Stimulated activated CD8-positive, alpha-beta memory T cell treated with anti-CD3 and anti-CD28 coated beads, Interleukin-7, amount 100 ng/mL, for 24 hours (primary cell): Measurements from ENCODE around the gene C12orf57.

Experiments
- DNase-seq: peaks from one replicate; pipeline ENCODE4 v3.0.0-alpha.2; 2020; ENCODE audit warnings: low read depth

C12orf57 gene

DNA sequence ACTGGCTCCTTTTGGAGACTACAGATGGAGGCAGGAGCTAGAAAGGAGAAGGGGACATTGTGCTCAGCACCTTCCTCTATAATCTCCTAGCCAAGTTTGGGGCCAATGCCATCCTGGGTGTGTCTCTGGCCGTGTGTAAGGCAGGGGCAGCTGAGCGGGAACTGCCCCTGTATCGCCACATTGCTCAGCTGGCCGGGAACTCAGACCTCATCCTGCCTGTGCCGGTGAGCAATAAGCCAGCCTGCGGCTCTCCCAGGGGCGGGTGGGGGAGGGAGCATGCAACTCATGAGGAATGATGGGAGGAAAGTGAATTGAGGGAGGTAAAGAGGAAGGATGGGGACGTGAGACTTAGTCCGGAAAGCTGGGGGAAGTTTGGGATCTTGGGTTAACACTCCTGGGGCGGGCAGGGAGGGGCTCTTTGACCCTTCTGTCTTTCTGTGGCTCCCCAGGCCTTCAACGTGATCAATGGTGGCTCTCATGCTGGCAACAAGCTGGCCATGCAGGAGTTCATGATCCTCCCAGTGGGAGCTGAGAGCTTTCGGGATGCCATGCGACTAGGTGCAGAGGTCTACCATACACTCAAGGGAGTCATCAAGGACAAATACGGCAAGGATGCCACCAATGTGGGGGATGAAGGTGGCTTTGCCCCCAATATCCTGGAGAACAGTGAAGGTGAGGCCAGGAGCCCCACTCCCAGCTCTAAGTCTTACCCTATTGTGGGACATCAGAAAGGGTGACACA, 26.2 kb upstream of the C12orf57 start:
- no peak for DNase-seq

DNA sequence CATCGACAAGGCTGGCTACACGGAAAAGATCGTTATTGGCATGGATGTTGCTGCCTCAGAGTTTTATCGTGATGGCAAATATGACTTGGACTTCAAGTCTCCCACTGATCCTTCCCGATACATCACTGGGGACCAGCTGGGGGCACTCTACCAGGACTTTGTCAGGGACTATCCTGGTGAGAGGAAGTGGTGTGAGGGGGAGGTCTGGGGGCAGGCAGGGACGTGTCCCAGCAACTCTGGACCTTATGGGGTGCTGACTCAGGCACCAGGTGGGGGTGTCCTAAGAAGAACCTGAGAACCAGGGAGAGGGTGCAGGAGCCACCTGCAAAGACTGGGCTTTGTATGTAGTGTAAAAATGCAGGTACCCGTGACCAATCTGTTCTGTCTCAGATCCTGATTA, 24.2 kb upstream of the C12orf57 start:
- no peak for DNase-seq

DNA sequence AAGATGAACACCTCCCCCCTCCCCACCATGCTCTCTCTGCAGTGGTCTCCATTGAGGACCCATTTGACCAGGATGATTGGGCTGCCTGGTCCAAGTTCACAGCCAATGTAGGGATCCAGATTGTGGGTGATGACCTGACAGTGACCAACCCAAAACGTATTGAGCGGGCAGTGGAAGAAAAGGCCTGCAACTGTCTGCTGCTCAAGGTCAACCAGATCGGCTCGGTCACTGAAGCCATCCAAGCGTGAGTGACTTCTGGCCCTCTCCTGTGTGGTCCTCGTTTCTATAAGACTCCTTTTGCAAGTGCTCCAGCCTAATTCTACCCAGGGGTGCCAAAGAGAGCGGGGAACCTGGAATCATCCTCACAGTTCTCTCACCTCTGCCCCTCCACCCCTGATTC, 22.3 kb upstream of the C12orf57 start:
- no peak for DNase-seq

DNA sequence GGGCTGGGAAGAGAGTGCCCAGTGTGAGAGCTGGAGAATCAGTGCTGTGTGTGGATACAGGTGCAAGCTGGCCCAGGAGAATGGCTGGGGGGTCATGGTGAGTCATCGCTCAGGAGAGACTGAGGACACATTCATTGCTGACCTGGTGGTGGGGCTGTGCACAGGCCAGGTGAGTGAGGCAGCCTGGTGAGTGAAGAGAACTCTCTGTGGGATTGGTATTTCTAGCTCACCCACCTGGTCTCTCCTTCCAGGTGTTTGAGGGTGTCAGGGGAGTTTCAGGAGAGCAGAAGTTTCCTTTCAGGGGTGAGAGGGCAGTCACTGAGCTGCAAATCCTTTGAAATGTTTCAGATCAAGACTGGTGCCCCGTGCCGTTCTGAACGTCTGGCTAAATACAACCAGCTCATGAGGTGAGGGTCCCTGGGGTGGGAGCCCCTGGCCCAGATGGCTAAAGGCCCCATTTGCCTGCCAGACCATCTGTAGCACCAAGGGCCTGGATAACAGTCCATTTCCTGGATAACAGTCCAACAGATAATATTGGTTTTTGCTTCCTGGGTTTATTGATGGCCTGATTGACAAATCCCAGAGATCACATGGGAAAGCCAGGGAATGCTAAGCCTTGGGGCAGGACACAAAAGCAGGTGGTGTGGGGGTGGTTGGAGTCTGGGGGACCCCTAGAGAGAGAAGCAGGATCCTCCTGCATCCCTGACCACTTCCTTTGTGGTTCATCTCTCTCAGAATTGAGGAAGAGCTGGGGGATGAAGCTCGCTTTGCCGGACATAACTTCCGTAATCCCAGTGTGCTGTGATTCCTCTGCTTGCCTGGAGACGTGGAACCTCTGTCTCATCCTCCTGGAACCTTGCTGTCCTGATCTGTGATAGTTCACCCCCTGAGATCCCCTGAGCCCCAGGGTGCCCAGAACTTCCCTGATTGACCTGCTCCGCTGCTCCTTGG, 21.6 kb upstream of the C12orf57 start:
- no peak for DNase-seq

DNA sequence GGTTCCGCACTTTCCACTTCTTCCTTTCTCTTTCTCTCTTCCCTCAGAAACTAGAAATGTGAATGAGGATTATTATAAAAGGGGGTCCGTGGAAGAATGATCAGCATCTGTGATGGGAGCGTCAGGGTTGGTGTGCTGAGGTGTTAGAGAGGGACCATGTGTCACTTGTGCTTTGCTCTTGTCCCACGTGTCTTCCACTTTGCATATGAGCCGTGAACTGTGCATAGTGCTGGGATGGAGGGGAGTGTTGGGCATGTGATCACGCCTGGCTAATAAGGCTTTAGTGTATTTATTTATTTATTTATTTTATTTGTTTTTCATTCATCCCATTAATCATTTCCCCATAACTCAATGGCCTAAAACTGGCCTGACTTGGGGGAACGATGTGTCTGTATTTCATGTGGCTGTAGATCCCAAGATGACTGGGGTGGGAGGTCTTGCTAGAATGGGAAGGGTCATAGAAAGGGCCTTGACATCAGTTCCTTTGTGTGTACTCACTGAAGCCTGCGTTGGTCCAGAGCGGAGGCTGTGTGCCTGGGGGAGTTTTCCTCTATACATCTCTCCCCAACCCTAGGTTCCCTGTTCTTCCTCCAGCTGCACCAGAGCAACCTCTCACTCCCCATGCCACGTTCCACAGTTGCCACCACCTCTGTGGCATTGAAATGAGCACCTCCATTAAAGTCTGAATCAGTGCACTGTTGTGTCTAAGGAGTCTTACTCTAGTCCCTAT, 20.7 kb upstream of the C12orf57 start:
- no peak for DNase-seq

DNA sequence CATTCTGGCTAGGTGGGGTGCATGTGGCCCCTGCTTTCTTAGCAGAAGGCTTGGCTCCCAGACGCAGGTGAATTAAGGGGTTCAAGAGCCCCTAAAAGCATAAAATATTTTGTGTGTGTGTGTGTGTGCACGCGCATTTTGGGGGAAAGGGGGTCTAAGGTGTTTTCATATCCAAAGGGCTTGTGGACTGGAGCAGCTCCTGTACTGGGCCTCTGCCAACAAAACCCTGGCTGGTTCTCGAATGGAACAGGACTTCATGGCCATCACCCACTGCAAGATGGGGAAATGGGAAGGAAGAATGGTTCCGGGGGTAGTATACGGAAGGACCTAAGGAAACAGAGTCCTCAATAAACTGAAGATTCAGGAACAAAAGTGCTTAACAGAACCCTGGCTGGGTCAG, 20.0 kb upstream of the C12orf57 start:
- DNase-seq, result no peak

DNA sequence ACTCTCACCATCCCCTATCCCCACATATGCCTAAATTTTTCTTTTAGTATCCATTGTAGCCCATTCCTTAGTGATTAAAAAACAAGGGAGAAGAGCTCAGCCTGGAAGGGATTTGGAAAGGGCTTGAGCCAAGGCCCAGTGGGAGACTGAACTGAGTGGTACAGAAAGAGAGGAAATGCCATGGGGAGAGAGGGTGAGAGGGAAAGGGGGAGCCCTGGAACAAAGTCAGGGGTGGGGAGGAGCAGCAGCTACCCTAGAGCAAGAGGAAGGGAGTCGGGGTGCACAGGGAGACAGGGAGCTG, 18.6 kb upstream of the C12orf57 start:
- no peak for DNase-seq

DNA sequence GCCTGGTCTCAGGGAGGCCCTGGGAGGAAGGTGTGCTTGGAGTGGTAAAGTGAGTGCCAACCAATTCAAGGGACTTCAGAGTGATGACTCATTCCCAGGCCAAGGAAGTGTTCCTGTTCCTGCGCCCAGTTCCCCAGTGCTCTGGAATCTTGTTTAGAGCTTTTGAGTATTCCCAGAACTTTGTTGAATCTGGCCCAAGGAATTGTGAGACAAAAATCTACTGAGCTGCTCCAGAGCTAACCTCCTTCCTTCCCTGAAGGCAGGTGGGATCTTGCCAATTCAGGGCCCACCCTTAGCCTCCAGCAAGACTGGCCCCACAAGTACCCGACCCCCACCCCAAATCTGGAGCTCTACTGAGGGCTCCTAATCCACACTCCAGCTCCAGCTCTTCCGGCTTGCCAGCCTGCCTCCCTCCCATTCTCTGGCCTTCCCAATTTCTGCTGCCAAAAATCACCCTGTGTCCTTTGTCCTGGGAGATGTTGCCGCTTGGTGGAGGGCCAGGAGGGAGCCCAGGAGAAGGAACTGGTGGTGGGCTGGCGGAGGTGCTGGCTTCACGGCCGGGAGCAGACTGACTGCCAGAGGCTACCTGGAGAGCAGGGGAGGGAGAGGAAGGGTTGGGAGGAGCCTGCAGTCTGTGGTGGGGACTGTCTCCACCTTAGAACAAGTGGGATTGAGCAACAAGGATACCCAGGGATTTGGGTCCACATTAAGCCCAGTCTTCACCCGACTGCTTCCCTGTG, 18.1 kb upstream of the C12orf57 start:
- no peak for DNase-seq

DNA sequence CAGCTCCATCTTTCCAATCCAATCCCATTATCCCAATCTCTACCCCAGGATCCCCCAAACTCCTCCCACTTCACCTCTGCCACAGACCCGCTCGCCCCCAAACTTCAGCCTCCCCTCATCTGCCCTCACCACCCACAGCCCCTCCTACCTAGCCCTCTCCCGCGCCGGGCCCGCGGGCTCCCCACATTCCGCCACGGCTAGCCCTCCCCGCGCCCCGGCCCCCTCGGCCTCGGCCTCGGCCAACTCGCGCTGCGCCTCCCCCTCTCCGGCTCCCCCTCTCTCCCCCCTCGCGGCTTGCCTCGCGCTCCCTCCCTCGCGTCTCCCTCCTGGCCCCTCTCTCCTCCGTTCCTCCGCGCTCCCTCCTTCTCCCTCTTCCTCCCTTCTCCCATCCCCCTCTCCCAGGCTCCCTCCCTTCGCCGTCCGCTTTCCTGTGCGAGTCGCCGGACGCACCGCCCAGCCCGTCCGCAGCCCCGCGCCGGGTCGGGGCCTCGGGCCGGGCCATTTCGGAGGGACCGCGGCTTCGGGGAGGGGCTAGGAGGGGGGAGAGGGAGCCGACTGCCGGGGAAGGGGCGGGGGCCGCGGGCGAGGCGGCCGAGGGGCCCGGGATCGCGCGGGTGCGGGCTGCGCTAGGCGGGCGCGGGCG, 16.3 kb upstream of the C12orf57 start, which contains the start of gene ATN1:
ATN1 (plus strand) TSS at position 581 of the 643 bp plus-strand sequence. CDS start 6,043 bp downstream, outside the sequence.
- DNase-seq, result no peak

DNA sequence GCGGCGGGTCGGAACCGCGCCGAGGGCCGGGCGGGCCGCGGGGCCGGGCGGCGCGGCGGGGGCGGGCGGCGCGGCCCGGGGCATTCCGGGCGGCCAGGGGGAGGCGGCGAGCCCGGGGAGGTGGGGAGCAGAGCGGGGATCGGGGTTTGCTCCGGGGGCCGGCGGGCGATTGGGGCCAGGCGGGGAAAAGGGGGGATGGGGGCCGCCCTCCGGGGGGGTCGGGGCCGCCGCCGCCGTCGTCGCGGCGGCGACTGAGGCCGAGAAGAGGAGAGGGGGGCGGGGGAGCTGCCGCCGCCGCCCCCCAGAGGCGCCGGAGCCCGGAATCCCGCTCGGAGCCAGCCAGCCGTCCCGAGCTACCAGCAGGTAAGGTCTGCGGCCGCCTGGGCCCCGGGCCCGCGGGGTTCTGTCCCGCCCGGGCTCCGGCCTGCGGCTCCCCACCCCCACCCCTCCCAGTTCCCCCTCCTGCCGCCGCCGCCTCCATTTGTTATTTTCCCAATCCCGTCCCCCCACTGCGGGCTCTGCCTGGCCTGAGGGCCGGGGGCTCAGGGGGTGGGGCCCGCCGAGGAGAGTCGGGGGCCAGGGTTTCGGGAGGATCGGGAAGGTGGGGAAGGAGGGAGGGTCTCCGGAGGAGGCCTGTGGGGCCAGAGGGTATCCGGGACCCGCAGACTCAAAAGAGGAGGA, 15.7 kb upstream of the C12orf57 start:
- no peak for DNase-seq

DNA sequence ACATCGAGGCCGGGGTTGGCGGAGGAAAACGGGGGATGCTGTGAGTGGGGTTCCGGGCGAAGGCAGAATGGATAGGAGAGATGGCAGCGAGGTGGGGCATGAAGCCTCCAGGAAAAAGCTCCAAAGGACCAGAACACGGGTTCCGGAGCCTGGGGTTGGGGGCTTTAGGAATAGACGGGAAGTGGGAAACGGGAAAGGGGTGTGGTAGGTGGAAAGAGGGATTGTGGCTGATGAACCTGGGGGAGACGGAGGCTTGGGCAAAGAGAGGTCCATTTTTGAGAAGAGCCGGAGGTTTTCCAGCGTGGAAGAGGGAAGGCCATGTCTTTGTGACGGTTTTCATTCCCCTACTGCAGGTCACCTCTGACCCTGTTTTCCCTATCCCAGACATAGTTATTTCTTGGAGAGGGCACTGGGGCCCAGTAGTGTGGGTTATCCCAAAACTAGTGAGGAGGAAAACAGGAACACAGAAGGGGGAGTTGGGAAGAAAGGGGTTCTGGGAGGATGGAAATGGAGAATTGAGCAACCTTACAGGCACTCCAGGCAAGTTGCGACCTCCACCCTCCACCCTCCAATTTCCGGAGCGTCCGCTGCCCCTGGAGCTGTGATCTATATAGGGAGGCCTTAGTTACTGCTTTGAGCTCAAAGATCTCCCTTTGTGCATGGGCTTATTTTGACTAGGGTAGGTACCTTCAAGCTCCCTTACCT, 15.0 kb upstream of the C12orf57 start:
- no peak for DNase-seq

DNA sequence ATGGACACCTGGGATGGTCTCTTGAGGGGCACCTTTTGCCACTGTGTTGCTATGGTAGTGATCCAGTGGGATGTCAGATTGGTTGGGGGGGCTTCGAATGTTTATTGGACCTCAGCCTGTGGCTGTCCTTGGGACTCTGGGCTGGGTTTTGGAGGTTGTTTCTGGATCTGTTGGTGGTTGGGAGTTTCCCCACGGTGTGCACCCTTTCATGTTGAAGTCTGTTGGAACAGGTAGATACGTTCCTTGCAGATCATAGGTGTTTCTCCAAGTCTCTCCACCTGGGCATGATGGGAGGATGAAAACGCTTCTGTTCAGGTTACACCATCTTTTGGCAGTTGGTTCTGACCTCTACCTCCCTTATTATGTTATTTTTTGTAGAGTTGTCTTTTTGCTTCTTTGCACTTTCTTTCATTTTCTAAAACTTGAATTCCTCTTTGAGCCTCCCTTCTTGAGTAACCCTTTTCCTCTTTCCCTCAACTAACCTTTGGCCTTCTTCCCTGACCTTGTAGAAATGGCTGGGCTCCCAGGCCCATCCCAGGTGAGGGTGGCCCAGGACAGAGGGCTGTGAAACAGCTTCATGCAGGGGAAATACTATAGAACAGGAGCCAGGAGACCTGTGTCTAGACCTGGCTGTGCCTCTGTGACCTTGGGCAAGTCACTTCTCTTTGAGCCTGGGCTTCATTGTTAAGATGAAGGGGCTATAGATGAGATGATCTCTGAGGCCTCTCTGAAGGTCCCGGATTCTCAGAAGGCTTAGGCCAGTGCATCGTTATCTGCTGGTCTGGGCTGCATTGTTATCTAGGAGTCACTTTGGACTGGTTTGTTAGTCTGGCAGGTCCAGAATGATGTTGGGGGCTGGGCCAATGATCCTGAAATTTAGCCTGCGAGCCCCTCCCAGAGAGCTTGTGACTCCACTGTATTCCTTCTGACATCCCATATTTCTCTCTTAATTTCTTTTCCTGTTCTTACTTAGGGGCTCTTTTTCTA, 14.1 kb upstream of the C12orf57 start:
- no peak for DNase-seq

DNA sequence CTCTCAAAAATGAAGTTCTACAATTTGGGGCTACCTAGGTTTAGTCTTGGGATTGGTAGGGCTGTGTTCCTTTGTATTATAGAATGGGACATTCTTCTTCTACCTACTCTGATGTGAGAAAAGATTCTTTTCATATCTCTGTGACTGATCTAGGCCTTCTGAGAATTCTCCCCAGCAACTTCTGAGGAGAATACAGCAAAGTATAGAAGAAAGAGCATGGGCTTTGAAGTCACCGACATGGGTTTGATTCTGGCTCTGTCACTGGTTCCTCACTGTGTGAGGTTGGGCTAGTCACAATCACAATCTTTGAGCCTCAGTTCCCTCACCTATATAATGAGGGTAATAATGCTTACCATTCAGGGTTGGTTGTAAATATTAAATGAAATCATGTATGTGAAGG, 11.1 kb upstream of the C12orf57 start:
- no peak for DNase-seq

DNA sequence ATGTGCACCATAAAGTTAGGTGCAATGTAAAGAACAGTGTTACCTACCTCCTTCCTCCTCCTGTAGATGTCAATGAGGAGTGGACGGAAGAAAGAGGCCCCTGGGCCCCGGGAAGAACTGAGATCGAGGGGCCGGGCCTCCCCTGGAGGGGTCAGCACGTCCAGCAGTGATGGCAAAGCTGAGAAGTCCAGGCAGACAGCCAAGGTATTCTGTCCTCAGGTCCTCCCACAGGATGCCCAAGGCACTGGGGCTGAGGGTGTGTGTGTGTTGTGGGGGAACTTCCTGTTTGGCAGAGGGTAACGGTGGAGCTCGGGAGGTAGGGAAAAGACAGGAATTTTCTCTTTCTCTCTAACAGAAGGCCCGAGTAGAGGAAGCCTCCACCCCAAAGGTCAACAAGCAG, 9.7 kb upstream of the C12orf57 start:
- DNase-seq, result no peak

DNA sequence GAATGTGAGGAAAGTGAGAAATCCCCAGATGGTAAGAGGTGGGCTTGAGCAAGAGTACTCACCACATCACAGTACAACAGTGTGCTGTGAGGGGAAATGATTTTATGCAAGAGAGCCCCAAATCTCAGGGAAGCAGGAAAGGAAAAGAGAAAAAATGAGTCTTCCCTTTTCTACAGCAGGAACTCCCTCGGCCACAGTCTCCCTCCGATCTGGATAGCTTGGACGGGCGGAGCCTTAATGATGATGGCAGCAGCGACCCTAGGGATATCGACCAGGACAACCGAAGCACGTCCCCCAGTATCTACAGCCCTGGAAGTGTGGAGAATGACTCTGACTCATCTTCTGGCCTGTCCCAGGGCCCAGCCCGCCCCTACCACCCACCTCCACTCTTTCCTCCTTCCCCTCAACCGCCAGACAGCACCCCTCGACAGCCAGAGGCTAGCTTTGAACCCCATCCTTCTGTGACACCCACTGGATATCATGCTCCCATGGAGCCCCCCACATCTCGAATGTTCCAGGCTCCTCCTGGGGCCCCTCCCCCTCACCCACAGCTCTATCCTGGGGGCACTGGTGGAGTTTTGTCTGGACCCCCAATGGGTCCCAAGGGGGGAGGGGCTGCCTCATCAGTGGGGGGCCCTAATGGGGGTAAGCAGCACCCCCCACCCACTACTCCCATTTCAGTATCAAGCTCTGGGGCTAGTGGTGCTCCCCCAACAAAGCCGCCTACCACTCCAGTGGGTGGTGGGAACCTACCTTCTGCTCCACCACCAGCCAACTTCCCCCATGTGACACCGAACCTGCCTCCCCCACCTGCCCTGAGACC, 8.2 kb upstream of the C12orf57 start:
- DNase-seq, result no peak

DNA sequence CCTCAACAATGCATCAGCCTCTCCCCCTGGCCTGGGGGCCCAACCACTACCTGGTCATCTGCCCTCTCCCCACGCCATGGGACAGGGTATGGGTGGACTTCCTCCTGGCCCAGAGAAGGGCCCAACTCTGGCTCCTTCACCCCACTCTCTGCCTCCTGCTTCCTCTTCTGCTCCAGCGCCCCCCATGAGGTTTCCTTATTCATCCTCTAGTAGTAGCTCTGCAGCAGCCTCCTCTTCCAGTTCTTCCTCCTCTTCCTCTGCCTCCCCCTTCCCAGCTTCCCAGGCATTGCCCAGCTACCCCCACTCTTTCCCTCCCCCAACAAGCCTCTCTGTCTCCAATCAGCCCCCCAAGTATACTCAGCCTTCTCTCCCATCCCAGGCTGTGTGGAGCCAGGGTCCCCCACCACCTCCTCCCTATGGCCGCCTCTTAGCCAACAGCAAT, 7.6 kb upstream of the C12orf57 start:
- DNase-seq, result no peak

DNA sequence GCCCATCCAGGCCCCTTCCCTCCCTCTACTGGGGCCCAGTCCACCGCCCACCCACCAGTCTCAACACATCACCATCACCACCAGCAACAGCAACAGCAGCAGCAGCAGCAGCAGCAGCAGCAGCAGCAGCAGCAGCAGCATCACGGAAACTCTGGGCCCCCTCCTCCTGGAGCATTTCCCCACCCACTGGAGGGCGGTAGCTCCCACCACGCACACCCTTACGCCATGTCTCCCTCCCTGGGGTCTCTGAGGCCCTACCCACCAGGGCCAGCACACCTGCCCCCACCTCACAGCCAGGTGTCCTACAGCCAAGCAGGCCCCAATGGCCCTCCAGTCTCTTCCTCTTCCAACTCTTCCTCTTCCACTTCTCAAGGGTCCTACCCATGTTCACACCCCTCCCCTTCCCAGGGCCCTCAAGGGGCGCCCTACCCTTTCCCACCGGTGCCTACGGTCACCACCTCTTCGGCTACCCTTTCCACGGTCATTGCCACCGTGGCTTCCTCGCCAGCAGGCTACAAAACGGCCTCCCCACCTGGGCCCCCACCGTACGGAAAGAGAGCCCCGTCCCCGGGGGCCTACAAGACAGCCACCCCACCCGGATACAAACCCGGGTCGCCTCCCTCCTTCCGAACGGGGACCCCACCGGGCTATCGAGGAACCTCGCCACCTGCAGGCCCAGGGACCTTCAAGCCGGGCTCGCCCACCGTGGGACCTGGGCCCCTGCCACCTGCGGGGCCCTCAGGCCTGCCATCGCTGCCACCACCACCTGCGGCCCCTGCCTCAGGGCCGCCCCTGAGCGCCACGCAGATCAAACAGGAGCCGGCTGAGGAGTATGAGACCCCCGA, 7.0 kb upstream of the C12orf57 start:
- DNase-seq, result no peak
